ENCODE measurements around the gene AKAP13.

DNA sequence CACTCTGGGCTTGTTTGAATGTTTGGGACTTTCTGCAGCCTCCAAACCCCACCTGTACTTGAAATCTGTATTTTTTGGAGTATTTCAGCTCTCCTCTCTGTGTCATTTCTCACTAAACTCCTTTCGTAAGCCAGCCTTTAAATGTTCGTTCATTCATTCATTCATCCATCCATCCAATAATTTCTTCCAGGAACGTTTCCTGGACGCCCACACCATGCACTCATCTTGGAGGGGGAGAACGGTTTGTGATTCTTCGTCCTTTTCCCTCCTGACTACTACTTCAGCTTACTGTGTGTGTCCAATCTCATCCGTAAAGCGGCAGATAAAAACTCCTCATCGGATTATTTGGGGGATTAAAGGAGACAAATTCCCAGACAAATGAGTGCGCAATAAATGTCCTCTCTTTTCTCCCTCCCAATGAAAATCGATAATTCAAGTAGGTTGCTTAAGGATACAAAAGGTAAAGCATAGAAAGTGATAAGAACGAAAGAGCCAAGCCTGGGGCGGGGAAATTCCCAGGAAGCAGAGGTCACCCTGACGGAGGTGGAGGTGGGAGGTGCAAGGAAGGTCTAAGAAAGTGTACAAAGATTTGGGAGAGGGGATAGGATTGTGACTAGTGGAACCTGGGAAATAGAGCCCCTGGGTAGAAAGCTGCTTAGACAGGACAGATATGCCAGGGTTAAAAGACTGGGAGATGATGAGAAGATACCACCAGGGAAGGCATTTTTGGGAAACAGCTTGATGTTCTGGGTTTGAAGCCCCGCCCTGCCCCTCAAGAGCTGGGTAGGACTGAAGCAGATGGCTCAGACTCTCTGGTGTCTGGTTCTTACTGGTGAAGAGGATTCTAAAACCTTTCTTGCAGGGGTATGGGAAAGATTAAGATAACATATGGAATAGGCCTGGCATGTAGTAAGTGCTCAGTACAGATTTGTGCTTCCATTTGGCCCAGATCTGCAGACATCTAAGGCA, 415.2 kb downstream of the AKAP13 start:
- TF ChIP-seq, protein P1, sequence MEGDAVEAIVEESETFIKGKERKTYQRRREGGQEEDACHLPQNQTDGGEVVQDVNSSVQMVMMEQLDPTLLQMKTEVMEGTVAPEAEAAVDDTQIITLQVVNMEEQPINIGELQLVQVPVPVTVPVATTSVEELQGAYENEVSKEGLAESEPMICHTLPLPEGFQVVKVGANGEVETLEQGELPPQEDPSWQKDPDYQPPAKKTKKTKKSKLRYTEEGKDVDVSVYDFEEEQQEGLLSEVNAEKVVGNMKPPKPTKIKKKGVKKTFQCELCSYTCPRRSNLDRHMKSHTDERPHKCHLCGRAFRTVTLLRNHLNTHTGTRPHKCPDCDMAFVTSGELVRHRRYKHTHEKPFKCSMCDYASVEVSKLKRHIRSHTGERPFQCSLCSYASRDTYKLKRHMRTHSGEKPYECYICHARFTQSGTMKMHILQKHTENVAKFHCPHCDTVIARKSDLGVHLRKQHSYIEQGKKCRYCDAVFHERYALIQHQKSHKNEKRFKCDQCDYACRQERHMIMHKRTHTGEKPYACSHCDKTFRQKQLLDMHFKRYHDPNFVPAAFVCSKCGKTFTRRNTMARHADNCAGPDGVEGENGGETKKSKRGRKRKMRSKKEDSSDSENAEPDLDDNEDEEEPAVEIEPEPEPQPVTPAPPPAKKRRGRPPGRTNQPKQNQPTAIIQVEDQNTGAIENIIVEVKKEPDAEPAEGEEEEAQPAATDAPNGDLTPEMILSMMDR (IDR thresholded peaks at IDR 0.05), result no peak
- TF ChIP-seq POLR2AphosphoS5 (IDR thresholded peaks at IDR 0.05), result no peak

Measured in breast epithelium (tissue), 3 donors.